NCI-H2029 (cell line): ENCODE measurements around the gene RPL18A.

ENCODE experiments used
- DNase-seq: peaks from one replicate; lab custom pipeline; 2025; lab: John Stamatoyannopoulos, UW

RPL18A gene

DNA sequence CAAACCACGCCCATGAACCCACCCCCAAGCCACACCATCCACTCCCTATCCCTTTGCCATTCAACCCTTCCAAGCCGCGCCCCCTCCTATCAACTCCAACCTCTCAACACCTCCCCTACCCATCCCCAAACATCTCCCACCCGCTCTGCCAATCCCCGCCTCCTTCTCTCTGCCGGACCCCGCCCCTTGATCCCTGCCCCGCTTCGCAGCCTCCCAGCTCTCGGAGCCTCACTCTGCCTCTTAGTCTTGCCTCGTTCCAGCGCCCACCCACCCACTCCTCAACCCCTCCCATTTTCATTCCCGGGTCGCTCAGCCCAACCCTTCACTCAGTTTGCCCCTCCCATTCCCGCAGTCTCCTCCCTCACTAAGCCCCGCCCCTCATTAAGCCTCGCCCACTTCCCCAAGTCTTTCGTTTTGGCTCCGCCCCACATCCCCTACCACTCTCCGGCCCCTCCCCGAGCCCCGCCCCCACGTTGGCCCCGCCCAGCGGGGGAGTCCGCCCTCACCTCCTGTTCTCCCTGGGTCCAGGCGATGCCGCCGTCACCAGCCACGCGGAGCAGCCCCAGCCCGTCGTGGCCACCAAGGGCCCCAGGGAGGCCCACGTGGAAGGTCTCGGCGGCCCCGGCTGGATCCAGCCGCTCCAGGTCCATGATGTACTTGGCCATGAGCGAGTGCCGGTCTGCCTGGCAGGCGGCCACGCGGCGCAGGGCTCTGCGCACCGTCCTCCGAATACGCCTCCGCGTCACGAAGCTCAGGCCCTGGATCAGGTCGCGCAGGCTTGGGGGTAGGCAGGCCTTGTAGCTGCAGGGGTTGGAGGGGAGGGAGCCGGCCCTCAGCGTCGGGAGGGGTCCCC lies 17.7 kb upstream of the RPL18A start:
- DNase-seq, result peak; percentile 90

GRCh38 chr19:17842663-17843291 lies 16.9 kb upstream of the RPL18A start:
- no peak for DNase-seq

- DNase-seq, result no peak
Measured at GRCh38 chr19:17843292-17843827, 16.4 kb upstream of the RPL18A start.

DNA sequence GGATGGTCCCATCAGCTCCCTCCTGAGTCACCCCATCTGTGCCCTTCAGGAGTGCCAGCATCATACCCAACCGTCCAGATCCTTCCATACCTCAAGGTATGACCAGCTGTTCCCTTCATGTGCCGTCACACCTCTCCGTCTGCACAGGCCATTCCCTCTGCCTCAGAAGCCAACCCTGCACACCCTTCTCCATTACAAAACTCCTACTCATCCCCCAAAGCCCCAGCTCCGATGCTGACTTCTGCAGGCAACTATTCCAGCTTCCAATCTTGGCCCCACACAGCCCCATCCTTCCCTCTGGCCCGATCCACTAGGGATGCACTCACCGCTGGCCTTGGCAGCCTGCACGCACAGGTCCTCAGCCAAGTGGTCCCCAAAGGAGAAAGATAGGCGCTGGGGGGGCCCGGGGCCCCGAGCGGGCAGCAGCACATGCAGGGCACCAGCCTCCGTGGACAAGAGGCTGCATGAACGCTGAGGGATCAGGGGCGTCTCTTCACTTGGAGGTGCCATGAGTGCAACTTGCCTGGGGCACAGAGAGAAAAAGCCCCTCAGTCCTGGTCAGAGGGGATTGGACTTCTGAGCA lies 15.7 kb upstream of the RPL18A start:
- no peak for DNase-seq

GRCh38 chr19:17846146-17846545 lies 13.6 kb upstream of the RPL18A start:
- no peak for DNase-seq

DNA sequence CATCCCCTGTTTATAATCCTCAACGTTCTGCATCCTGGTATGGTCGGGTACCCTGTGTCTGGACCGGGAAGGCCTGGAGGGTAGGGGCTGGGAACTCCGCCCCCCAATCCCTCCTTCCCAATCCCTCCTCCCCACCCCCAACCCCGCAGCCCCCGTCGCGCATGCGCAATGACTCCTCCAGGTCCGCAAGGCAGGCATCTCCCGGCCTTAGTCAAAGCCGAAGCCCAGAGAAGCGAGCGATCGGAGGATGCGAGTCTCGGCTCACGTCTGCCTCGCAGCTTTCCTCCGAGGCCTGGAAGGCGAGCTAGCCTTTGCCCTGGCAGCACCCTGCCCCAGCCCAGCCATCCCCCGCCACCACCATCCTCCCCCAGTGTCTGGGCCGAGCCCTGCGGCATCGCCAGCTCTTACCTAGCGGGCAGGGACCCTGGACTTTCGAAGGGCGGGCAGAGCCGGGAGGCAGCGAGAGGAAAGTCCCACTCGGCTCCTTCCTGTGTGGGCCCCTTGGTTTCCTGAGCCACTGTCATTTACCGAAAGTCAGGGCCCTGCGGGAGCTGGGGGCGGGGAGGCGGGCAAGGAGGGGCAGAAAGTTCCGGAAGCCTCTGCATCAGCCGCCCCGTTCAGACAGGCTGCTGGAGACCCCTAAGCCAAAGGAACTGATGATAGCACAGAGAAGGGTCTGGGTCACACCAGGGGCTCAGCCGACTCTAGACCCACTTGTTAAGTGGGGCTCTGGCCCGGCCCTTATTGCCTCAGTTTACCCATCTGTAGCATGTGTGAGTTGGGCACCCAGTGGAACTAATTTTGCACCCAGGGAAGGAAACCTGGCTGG lies 12.0 kb upstream of the RPL18A start, which contains the start of gene JAK3:
TSS of gene JAK3 (minus strand) at position 445 of the 829 bp plus-strand sequence. CDS start 3,565 bp downstream, outside the sequence.
- no peak for DNase-seq

DNA sequence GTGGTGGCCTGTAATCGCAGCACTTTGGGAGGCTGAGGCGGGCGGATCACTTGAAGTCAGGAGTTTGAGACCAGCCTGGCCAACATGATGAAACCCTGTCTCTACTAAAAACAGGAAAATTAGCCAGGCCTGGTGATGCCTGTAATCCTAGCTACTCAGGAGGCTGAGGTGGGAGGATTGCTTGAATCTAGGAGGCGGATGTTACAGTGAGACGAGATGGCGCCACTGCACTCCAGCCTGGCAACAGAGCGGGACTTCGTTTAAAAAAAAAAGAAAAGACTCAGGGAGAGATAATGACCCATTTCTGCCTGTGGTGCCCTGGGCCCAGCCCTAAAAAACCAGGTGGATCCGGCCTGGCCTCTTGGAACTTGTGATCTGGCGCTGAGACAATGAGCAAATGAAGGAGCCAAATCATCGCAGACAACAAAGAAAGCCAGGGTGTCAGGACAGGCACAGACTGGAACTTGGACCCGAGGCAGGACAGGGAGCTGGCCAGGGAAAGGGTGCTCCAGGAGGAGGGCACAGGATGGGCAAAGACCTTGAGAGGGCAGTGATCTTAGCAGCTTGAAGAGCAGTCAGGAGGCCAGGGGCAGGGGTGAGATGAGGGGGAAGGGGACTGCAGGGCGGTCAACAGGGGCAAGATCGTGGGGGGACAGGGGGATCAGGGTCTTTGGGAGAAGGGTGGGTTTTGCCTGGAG lies 11.0 kb upstream of the RPL18A start:
- DNase-seq, result peak; percentile 26

DNA sequence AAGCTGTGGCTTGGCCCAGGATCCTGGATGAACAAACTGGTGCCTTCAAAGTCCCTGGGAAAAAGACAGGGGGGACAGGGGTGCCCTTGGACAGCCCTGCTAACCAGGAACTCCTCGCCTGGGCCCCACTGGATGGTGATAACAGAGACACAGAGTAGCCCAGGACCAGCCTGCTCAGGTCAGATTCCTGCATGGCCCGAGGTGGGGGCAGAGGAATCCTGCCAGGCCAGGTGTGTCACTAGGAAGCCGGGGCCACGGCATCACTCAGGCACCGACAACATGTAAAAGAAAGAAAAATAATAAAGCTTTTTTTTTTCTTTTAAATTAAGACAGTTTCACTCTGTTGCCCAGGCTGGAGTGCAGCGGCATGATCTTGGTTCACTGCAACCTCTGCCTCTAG lies 5.6 kb upstream of the RPL18A start:
- DNase-seq, result no peak

DNA sequence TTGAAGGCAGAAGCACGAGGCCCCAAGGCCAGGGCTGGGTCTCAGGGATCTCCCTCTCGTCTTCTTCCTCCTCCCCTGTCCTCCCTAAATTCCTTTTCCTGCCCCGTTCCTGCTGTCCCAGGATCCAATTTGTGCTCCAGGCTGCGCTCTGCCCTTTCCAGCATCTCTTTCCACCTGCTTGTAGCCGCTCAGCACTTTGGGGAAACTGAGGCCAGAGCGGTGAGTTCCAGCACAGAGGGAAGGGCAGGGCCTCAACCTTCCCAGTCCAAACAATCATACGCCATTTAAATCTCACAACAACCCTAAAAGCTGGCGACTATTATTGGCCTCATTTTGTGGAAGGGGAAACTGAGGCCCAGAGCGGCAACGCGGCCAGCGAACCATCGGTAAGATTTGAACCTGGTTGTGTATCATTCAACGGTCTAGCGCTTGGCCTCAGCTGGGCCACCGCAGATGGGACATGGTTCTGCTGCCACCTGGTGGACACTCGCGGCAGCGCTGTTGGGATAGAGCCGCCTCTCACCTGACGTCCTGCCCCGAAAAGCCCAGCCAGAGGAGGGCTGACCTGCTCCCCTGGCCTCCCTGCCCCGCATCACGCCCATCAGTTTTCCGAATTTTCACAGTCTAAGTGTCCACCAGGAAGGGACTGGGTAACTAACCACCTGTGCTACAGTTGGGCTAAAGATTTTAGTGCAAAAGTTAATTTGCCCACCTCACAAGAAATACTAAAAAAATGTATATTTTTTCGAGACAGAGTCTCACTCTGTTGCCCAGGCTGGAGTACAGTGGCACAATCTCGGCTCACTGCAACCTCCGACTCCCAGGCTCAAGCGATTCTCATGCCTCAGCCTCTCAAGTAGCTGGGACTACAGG lies 4.2 kb upstream of the RPL18A start:
- peak; percentile 56 for DNase-seq

DNA sequence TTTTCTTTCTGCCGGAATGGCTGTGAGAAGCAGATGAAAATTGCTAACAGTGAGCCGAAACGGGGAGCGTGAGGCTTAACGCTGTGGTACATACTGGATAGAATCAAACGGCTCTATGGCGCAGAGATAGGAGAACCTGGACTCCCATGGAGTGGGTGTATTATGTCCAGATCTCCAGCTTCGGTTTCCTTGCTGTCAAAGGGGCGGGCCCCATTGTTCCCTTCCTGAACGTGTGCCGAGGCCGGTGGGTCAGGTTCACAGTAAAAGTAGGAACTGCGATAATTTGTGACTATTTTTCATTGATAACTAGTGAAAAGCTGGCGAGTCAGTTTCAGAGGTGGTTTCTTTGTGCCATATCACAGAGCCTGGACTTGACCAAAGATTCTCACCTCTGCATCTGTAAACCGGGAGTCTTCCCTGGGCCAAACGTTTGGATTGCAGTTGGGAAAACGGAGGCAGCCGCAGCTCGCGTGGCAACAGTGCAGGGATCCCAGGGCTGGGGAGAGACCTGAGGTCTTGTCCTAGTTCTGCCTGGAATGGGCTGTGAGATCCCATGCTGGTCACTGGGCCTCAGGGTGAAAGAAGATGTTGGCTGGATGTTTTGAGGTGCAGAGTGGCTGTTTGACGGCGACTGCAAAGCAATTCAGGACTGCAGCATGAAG lies 752 bp downstream of the RPL18A start:
- DNase-seq, result no peak

DNA sequence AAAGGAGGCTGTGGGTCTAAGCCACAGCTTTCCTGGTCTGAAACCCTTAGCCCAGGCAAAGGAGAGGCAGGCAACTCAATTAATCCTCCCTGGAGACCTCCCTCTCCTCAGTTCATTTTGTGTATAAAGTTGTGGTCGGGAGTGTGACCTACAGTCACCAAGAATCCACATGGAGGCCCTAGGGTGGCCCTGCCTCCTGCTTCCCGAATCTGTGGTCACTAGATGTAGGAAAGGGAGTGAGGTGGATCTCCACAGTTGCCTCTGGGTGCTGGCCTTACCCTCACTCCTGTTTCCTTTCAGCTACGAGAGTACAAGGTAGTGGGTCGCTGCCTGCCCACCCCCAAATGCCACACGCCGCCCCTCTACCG lies 1.3 kb downstream of the RPL18A start:
- DNase-seq, result no peak

DNA sequence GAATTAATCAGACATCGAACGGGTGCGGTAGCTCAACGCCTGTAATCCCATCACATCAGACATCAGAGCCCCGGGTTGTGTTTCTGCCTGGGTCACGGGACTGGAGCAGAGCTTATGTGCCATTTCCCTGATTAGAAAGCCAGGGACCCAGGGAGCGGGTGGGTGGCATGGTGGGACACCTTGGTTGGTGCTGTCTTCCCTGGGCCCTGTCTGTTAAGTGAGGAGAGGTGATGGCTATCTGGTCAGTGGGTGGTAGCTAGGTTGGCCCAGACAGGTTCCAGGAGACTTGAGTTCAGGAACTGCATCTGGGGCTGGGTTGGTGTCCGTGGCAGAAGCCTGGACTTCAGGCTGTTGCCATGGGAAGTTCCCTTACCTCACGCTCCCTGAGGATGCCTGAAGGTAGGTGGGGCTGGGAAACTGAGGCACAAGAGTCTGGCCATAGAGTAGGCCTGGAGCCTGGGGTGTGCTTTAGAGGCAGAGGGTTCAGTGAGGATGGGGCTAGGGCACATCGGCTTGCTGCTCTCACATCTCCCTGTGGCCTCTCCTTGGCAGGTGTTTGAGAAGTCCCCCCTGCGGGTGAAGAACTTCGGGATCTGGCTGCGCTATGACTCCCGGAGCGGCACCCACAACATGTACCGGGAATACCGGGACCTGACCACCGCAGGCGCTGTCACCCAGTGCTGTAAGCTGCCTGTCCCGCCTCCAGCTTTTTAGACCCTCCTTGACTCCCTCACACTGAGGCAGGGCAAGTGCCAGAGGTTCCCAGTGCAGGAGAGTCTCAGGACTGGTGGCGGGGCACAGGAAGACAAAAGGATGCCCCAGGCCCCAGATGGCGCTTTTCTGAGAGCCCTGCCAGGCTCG lies 2.1 kb downstream of the RPL18A start:
- no peak for DNase-seq

- no peak for DNase-seq
Measured at GRCh38 chr19:17862711-17863519, 3.2 kb downstream of the RPL18A start.

- no peak for DNase-seq
Measured at GRCh38 chr19:17863520-17864182, 3.9 kb downstream of the RPL18A start.

- DNase-seq, result no peak
Measured at GRCh38 chr19:17865364-17866311, 5.9 kb downstream of the RPL18A start.

GRCh38 chr19:17866312-17866963 lies 6.7 kb downstream of the RPL18A start:
- DNase-seq, result no peak
